ENCODE measurements around the gene DCST2. TPM values are rescaled to one million over a fixed set of nuclear protein-coding genes. Genes with fewer than 3 reads are reported as not detected.

DCST2 gene
- total and polyA plus RNA-seq, 2 donors (not counting 3 experiments of a cell fraction or from before 2014, with no cell fraction given), result 0.29 to 0.51 TPM

- H3K79me2 ChIP-seq (ENCODE audit: control insufficient read depth, insufficient read depth, low read length), result peaks cover 51% of the 10 kb centered on the region
- dilution Hi-C loops (cut with MboI; ENCODE audit: extremely low pct_ligation_motif_present, low sequenced_read_pairs), result no loop called here
Observed at GRCh38 chr1:154974102-154974807, 59.3 kb downstream of the DCST2 start, which contains the start of gene CKS1B. Gene CKS1B, plus strand, starts transcription at chr1:154974681. Its CDS starts 65 bp downstream, at chr1:154974746.

More at GRCh38 chr1:154974102-154974807, 59.3 kb downstream of the DCST2 start, which contains the start of gene CKS1B:
- Histone ChIP-seq H3K9me3 (replicated peaks; ENCODE audit: control insufficient read depth, insufficient read depth, low read length) (no peaks in the 10 kb centered on the region), H2AFZ (ENCODE audit: low read depth, low read length) (peak within 1 kb of the TSS; percentile 20), H3K4me3 (replicated peaks in 1 of 3; ENCODE audit: insufficient read depth in 1 of 3, low read depth in 1 of 3, low read length in 3 of 3) (peak within 1 kb of the TSS; percentile 64 to 88 (median 87)), H3K27me3 (ENCODE audit: control insufficient read depth in 2 of 2, insufficient read depth in 2 of 2, low read length in 2 of 2) (no peaks in the 10 kb centered on the region), H3K9me1 (replicated peaks; ENCODE audit: control insufficient read depth, extremely low read depth, insufficient read depth, low read length) (no peaks in the 10 kb centered on the region), H3K4me2 (ENCODE audit: insufficient read depth, low read length) (peak within 1 kb of the TSS; percentile 94), H3K36me3 (ENCODE audit: control insufficient read depth in 2 of 2, extremely low read depth in 1 of 2, insufficient read depth in 2 of 2, low read length in 2 of 2) (no peaks in the 10 kb centered on the region), H3K27ac (ENCODE audit: insufficient read depth, low read depth, low read length) (peak within 1 kb of the TSS; percentile 99), H3K4me1 (ENCODE audit: control insufficient read depth, extremely low read depth, insufficient read depth, low read length) (peaks cover 36% of the 10 kb centered on the region), H3K9ac (replicated peaks; ENCODE audit: extremely low read depth, insufficient read depth, low read length) (peak within 1 kb of the TSS; percentile 92), H4K20me1 (replicated peaks; ENCODE audit: control insufficient read depth, extremely low read depth, insufficient read depth, low read length) (no peaks in the 10 kb centered on the region)
- ChIA-PET CTCF (interaction anchor here (0.7 to 8.5 kb wide), 17 partner anchors 9 to 415 kb away, joined by 3 to 81 read pairs (median 6); partner anchors contain the start of genes FLAD1, LENEP, PBXIP1 and PYGO2), POLR2A (interaction anchor here (0.7 to 2.7 kb wide), 4 partner anchors 9 to 22 kb away, joined by 3 to 24 read pairs (median 4); partner anchors contain the start of genes FLAD1 and PYGO2)
- no TSS peak for BruUV-seq (replicated peaks)
- DNase-seq (ENCODE audit: low read depth, low spot score) (peak; percentile 100), FAIRE-seq (peak; percentile 98)
- intact Hi-C loops (cut with micrococcal nuclease), result loop anchor here (1.0 to 10.0 kb wide), 6 partner anchors 9 to 489 kb away; partner anchors contain the start of genes EFNA1, FLAD1 and PYGO2
- TF ChIP-seq JUN (IDR thresholded peaks at IDR 0.05; ENCODE audit: borderline replicate concordance, insufficient read depth, insufficient read length, low read depth), result no peak
- no peak for TF ChIP-seq POLR2AphosphoS5 (IDR thresholded peaks at IDR 0.05; ENCODE audit: insufficient read depth, low read depth, low read length)
- TF ChIP-seq EZH2 (IDR thresholded peaks at IDR 0.05; ENCODE audit: borderline replicate concordance, low read depth, low read length, severe bottlenecking), result no peak
- peak; percentile 86 for TF ChIP-seq MAX (IDR thresholded peaks at IDR 0.05; ENCODE audit: insufficient read depth, insufficient read length)
- TF ChIP-seq MYC (IDR thresholded peaks at IDR 0.05; ENCODE audit: low read depth, low read length), result no peak
- TF ChIP-seq FOS (IDR thresholded peaks at IDR 0.05; ENCODE audit: borderline replicate concordance, insufficient read depth, low read length), result peak; percentile 46
- TF ChIP-seq POLR2A (IDR thresholded peaks at IDR 0.05; ENCODE audit: low read depth, low read length), result peak; percentile 60
- no peak for TF ChIP-seq GATA2 (IDR thresholded peaks at IDR 0.05; ENCODE audit: insufficient read depth, insufficient read length, low read depth, low read length)
- TF ChIP-seq CTCF (IDR thresholded peaks at IDR 0.05; ENCODE audit: extremely low read depth in 1 of 2, insufficient read depth in 1 of 2, low read depth in 1 of 2, low read length in 2 of 2), result no peak

All from endothelial cell of umbilical vein (primary cell).